IPS-20b (cell line): Measurements from ENCODE around the gene FASTK.
A peak's percentile ranks its signal among the peaks of the same experiment; 100 is the strongest.

Experiments
- H3K27ac ChIP-seq: one replicate; pipeline ENCODE4 v1.5.1; 2013; ENCODE audit warnings: low read length
- H3K27me3 ChIP-seq: 2 replicates; pipeline ENCODE4 v1.6.1; 2013; ENCODE audit warnings: mild to moderate bottlenecking, low read length, inconsistent platforms; ENCODE audit not compliant: insufficient read depth
- H3K36me3 ChIP-seq: 2 replicates; pipeline ENCODE4 v1.6.1; 2013; ENCODE audit warnings: low read depth, mild to moderate bottlenecking, inconsistent platforms, low read length, moderate library complexity; ENCODE audit not compliant: insufficient read depth
- H3K4me1 ChIP-seq: 2 replicates; pipeline ENCODE4 v1.6.1; 2013; ENCODE audit warnings: mild to moderate bottlenecking, control low read depth, inconsistent platforms, low read length, moderate library complexity; ENCODE audit not compliant: insufficient read depth
- H3K4me3 ChIP-seq: 2 replicates; pipeline ENCODE4 v1.5.1; 2013; ENCODE audit warnings: mild to moderate bottlenecking, low read length, inconsistent platforms
- H3K9ac ChIP-seq: 2 replicates; pipeline ENCODE4 v1.6.1; 2013; ENCODE audit warnings: low read depth, mild to moderate bottlenecking, inconsistent platforms, low read length, moderate library complexity
- H3K9me3 ChIP-seq: 2 replicates; pipeline ENCODE4 v1.6.1; 2013; ENCODE audit warnings: mild to moderate bottlenecking, low read depth, low read length, inconsistent platforms; ENCODE audit not compliant: insufficient read depth

Gene FASTK

DNA sequence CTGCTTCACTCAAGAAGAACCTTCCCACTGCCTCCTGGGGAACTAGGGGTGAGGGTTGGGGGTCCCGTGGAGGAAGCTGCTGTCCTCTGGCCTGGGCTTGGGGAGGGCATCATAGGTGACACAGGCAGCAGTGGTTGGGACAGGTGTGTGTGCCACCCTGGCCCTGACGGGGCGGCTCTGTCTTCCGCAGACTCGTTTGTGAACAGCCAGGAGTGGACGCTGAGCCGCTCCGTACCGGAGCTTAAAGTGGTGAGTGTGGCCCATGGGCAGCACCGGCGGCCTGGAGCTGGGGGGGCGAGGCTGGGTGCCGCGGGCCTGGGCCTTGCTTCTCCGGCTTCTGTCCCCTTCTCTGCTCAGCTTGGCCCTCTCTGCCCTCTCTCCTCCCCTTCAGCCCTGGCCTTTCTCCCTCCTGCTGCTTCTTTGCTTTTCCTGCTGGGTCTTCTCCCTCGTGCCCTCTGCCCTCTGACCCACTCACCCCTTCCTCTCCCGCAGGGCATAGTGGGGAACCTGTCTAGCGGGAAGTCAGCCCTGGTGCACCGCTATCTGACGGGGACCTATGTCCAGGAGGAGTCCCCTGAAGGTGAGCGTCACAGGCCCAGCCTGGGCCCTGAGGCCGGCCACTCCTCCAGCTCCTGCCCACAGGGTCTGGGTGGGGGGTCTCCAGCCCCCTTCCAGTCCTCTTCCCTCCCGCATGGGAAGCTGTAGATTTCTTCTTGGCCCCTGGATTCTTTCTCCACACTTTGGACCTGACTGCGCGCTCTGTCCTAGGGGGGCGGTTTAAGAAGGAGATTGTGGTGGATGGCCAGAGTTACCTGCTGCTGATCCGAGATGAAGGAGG lies 36.2 kb upstream of the FASTK start:
- no peak overlapping the region for H3K9ac ChIP-seq
- H3K4me1 ChIP-seq, result peaks cover 13% of the 10 kb centered on the region; the same call in 1 of the 2 replicates
- H3K4me3 ChIP-seq, result no peak overlapping the region
- H3K27me3 ChIP-seq, result peaks cover 26% of the 10 kb centered on the region
- peaks cover 30% of the 10 kb centered on the region; the same call in 1 of the 2 replicates for H3K36me3 ChIP-seq
- no peaks in the 10 kb centered on the region for H3K9me3 ChIP-seq
- no peak overlapping the region for H3K27ac ChIP-seq

GRCh38 chr7:151115836-151116418 lies 35.3 kb upstream of the FASTK start:
- Histone ChIP-seq H3K27me3 (peaks cover 28% of the 10 kb centered on the region), H3K9ac (no peak overlapping the region), H3K27ac (no peak overlapping the region), H3K4me1 (peaks cover 13% of the 10 kb centered on the region; the same call in 1 of the 2 replicates), H3K9me3 (no peaks in the 10 kb centered on the region), H3K36me3 (peaks cover 30% of the 10 kb centered on the region; the same call in 1 of the 2 replicates), H3K4me3 (peak overlapping the region; percentile 43; the same call in 1 of the 2 replicates)

- H3K9ac ChIP-seq, result no peak overlapping the region
- peaks cover 13% of the 10 kb centered on the region; the same call in 1 of the 2 replicates for H3K4me1 ChIP-seq
- no peak overlapping the region for H3K27ac ChIP-seq
- no peaks in the 10 kb centered on the region for H3K9me3 ChIP-seq
- peaks cover 28% of the 10 kb centered on the region for H3K27me3 ChIP-seq
- H3K4me3 ChIP-seq, result peak overlapping the region; percentile 43; the same call in 1 of the 2 replicates
- H3K36me3 ChIP-seq, result peaks cover 23% of the 10 kb centered on the region; the same call in 1 of the 2 replicates
Measured at GRCh38 chr7:151115121-151115835, 34.7 kb upstream of the FASTK start.

DNA sequence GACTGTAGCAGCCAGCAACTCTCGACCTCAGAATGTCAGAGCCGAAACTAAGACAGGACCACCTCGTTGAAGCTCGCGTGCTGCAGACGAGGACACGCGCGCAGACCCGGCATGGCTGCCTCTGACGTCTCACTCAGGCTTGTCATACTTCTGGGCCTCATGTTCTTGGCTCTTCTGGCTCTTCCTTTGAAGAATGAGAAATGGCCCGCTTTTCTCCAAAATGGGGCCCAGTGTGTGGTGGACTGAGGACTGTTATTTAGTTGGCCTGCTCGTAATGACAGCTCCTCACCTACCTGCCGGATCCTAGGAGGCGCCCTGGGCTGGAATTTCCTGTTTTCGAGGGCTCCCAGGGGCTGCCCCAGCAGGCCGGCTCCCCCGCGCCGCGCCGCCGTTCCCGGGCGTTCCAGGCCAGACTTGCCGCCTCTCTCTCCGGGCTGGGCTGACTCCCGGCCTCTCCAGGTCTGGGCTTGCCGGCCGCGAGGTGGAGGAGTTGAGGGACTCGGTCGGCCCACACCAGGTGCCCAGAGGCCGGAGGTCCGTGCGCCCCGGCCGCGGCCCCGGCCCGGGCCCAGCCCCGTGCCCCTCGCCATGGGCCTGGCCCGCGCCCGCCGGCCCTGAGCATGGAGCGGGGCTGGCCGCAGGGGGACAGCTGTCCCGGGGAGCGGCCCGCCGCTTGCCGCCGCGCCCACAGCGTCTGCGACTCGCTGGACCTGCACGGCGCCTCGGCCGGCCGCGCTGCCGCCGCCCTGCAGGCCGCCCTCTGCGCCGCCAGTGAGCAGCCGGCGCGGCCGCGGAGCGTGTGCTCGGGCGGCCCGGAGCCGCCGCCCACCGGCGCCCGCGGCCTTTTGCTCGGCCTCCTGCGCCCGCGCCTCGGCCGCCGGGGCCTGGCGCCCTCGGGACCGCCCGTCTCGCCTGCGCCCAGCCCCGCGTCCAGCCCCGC lies 33.8 kb upstream of the FASTK start:
- Histone ChIP-seq H3K36me3 (peaks cover 15% of the 10 kb centered on the region; the same call in 1 of the 2 replicates), H3K4me1 (peaks cover 13% of the 10 kb centered on the region; the same call in 1 of the 2 replicates), H3K27ac (no peak overlapping the region), H3K4me3 (peak overlapping the region; percentile 23; the same call in 1 of the 2 replicates), H3K9me3 (no peaks in the 10 kb centered on the region), H3K9ac (no peak overlapping the region), H3K27me3 (peaks cover 28% of the 10 kb centered on the region)

GRCh38 chr7:151113344-151114150 lies 32.9 kb upstream of the FASTK start:
- Histone ChIP-seq H3K27me3 (peaks cover 28% of the 10 kb centered on the region), H3K4me3 (peak overlapping the region; percentile 23; the same call in 1 of the 2 replicates), H3K4me1 (peaks cover 13% of the 10 kb centered on the region; the same call in 1 of the 2 replicates), H3K9ac (no peak overlapping the region; the same call in 1 of the 2 replicates), H3K36me3 (peaks cover 6% of the 10 kb centered on the region; the same call in 1 of the 2 replicates), H3K27ac (no peak overlapping the region), H3K9me3 (no peaks in the 10 kb centered on the region)

- H3K27ac ChIP-seq, result no peak overlapping the region
- peaks cover 23% of the 10 kb centered on the region for H3K27me3 ChIP-seq
- no peak overlapping the region; the same call in 1 of the 2 replicates for H3K9ac ChIP-seq
- H3K36me3 ChIP-seq, result no peaks in the 10 kb centered on the region
- no peak overlapping the region for H3K4me3 ChIP-seq
- H3K9me3 ChIP-seq, result no peaks in the 10 kb centered on the region
- H3K4me1 ChIP-seq, result peaks cover 13% of the 10 kb centered on the region; the same call in 1 of the 2 replicates
Measured at GRCh38 chr7:151110941-151111645, 30.5 kb upstream of the FASTK start.

GRCh38 chr7:151110236-151110940 lies 29.8 kb upstream of the FASTK start:
- no peak overlapping the region for H3K4me3 ChIP-seq
- H3K9ac ChIP-seq, result no peak overlapping the region; the same call in 1 of the 2 replicates
- H3K27me3 ChIP-seq, result peaks cover 17% of the 10 kb centered on the region
- H3K9me3 ChIP-seq, result no peaks in the 10 kb centered on the region
- peaks cover 13% of the 10 kb centered on the region; the same call in 1 of the 2 replicates for H3K4me1 ChIP-seq
- H3K36me3 ChIP-seq, result no peaks in the 10 kb centered on the region
- H3K27ac ChIP-seq, result no peak overlapping the region

DNA sequence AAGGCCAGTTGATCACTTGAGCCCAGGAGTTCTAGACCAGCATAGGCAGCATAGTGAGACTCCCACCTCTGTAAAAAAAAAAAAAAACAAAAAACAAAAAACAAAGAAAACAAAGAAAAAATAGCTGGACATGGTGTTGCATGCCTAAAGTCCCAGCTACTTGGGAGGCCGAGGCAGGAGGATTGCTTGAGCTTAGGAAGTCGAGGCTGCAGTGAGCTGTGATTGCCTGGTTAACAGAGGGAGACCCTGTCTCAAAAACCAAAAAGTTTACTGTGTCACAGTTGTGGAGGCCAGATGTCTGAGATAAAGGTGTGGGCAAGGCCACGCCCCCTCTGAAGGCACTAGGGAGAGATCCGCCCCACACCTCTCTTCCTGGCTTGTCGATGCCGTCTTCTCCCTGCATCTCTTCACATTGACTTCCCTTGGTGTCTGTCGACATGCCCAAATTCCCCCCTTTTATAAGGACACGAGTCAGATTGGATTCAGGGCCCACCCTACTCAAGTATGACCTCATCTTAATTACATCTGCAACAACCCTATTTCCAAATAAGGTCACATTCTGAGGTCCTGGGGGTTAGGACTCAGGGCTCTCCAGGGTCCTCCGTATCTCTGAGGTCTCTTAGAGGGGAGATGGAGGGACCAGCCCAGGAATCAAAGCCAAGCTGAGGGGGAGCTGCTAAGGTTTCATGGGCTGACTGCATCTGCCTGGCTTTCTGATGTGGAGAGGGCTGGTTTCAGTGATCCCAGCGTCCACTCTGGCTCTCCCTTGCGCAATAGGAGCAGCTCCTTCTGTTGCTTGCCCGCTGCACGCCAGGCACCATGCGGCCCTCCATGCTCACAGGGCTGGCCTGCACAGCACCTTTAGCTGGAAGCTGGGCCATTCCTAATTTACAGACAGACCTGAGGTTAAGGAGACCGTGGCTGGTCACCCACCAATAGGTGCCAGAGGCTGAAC lies 28.8 kb upstream of the FASTK start:
- Histone ChIP-seq H3K4me1 (peaks cover 21% of the 10 kb centered on the region; the same call in 1 of the 2 replicates), H3K9ac (peak overlapping the region; percentile 10; the same call in 1 of the 2 replicates), H3K36me3 (no peaks in the 10 kb centered on the region), H3K27me3 (peaks cover 16% of the 10 kb centered on the region), H3K27ac (no peak overlapping the region), H3K4me3 (no peak overlapping the region), H3K9me3 (no peaks in the 10 kb centered on the region)
